IMR-90 (cell line): ENCODE measurements around the gene SIRT7. TPM values are rescaled to one million over a fixed set of nuclear protein-coding genes. Genes with fewer than 3 reads are reported as not detected.

Experiments used
- ATAC-seq: fragments of 200-7000 bp; cut with Tn5 transposase; 2 replicates; pipeline ENCODE4 v1.9.1; 2020; ENCODE audit warnings: low read depth, mild to moderate bottlenecking, moderate library complexity
- BruUV-seq: library from RNA; stranded (reverse); fragments of 400-500 nt; replicated peaks from 2 replicates; lab custom pipeline; 2021; lab: Mats Ljungman, UMichigan
- CTCF ChIA-PET: fragments of 300-600 bp; formaldehyde crosslinking; extraction: SDS; loops from one replicate; lab custom pipeline; 2021; ENCODE audit warnings: antibody characterized with exemption; lab: Yijun Ruan, JAX
- POLR2A ChIA-PET: fragments of 300-600 bp; sonication (Branson Sonifier 250); formaldehyde crosslinking; loops from one replicate; lab custom pipeline; 2022; ENCODE audit warnings: antibody characterized with exemption; ENCODE audit not compliant: unreplicated experiment; lab: Charles Lee
- DNase-seq: peaks from one replicate; pipeline ENCODE4 v3.0.0; 2013
- H2AFZ ChIP-seq: replicated peaks from 2 replicates; pipeline ENCODE3; 2013; ENCODE audit warnings: low read length, mild to moderate bottlenecking; ENCODE audit not compliant: poor library complexity
- H2AK5ac ChIP-seq: 2 replicates; pipeline ENCODE4 v1.6.1; 2013; ENCODE audit warnings: low read depth, low read length, inconsistent platforms
- H2AK9ac ChIP-seq: replicated peaks from 2 replicates; pipeline ENCODE3; 2013; ENCODE audit warnings: mild to moderate bottlenecking, low read depth, low read length, moderate library complexity; ENCODE audit not compliant: poor library complexity
- H2BK120ac ChIP-seq: 2 replicates; pipeline ENCODE4 v1.6.1; 2013; ENCODE audit warnings: low read depth, low read length, inconsistent platforms
- H2BK15ac ChIP-seq: 3 replicates; pipeline ENCODE4 v1.6.1; 2013; ENCODE audit warnings: low read depth, low read length, inconsistent platforms
- H2BK20ac ChIP-seq: 2 replicates; pipeline ENCODE4 v1.6.1; 2013; ENCODE audit warnings: low read depth, mild to moderate bottlenecking, inconsistent platforms, low read length, moderate library complexity
- H2BK5ac ChIP-seq: 2 replicates; pipeline ENCODE4 v1.6.1; 2013; ENCODE audit warnings: mild to moderate bottlenecking, low read depth, low read length, inconsistent platforms; ENCODE audit not compliant: poor library complexity, severe bottlenecking
- H3K14ac ChIP-seq: replicated peaks from 2 replicates; pipeline ENCODE4 v1.6.1; 2013; ENCODE audit warnings: low read depth, low read length, inconsistent platforms
- H3K18ac ChIP-seq: 2 replicates; pipeline ENCODE4 v1.6.1; 2013; ENCODE audit warnings: low read depth, low read length, control low read depth
- H3K23ac ChIP-seq: 2 replicates; pipeline ENCODE4 v1.6.1; 2013; ENCODE audit warnings: low read depth, low read length, inconsistent platforms
- H3K27ac ChIP-seq: 2 replicates; pipeline ENCODE4 v1.5.1; 2013; ENCODE audit warnings: mild to moderate bottlenecking, control low read depth, low read length; ENCODE audit not compliant: insufficient read depth
- H3K27me3 ChIP-seq: 2 replicates; pipeline ENCODE4 v1.6.1; 2013; ENCODE audit warnings: low read length; ENCODE audit not compliant: control insufficient read depth, insufficient read depth
- H3K36me3 ChIP-seq: 2 replicates; pipeline ENCODE4 v1.6.1; 2013; ENCODE audit warnings: low read length, mixed read lengths; ENCODE audit not compliant: control insufficient read depth, insufficient read depth
- H3K4ac ChIP-seq: 2 replicates; pipeline ENCODE4 v1.6.1; 2013; ENCODE audit warnings: low read depth, low read length, inconsistent platforms
- H3K4me1 ChIP-seq: 2 replicates; pipeline ENCODE4 v1.6.1; 2013; ENCODE audit warnings: low read length, mixed read lengths; ENCODE audit not compliant: control insufficient read depth, insufficient read depth
- H3K4me2 ChIP-seq: 2 replicates; pipeline ENCODE4 v1.6.1; 2013; ENCODE audit warnings: low read depth, mild to moderate bottlenecking, control low read depth, low read length, moderate library complexity
- H3K4me3 ChIP-seq: 2 replicates; pipeline ENCODE4 v1.5.1; 2013; ENCODE audit warnings: low read depth, mild to moderate bottlenecking, control low read depth, low read length, moderate library complexity; ENCODE audit not compliant: insufficient read depth
- H3K56ac ChIP-seq: 2 replicates; pipeline ENCODE4 v1.6.1; 2013; ENCODE audit warnings: low read length, inconsistent platforms; ENCODE audit not compliant: insufficient read depth; ENCODE audit errors: extremely low read depth
- H3K79me1 ChIP-seq, 2 experiments: 2 replicates each; pipeline ENCODE4 v1.6.1; 2013; ENCODE audit warnings: low read length in 2 of 2, inconsistent platforms in 1 of 2, low read depth in 1 of 2
- H3K9ac ChIP-seq: 2 replicates; pipeline ENCODE4 v1.6.1; 2013; ENCODE audit warnings: low read depth, low read length, control low read depth
- H3K9me1 ChIP-seq: 2 replicates; pipeline ENCODE4 v1.6.1; 2013; ENCODE audit warnings: low read length, inconsistent platforms; ENCODE audit not compliant: insufficient read depth
- H3K9me3 ChIP-seq: 2 replicates; pipeline ENCODE4 v1.6.1; 2013; ENCODE audit warnings: low read length; ENCODE audit not compliant: control insufficient read depth, insufficient read depth
- H4K20me1 ChIP-seq: 2 replicates; pipeline ENCODE4 v1.6.1; 2013; ENCODE audit warnings: low read length, inconsistent platforms; ENCODE audit not compliant: insufficient read depth
- H4K5ac ChIP-seq: 2 replicates; pipeline ENCODE4 v1.6.1; 2013; ENCODE audit warnings: mild to moderate bottlenecking, low read depth, low read length, control low read depth
- H4K8ac ChIP-seq, 2 experiments: 2 replicates each; pipeline ENCODE4 v1.6.1; 2013; ENCODE audit warnings: low read depth in 2 of 2, low read length in 2 of 2, control low read depth in 1 of 2, inconsistent platforms in 1 of 2
- H4K91ac ChIP-seq: 2 replicates; pipeline ENCODE4 v1.6.1; 2013; ENCODE audit warnings: low read depth, low read length, inconsistent platforms; ENCODE audit not compliant: insufficient read depth
- BHLHE40 ChIP-seq: fragments of 150-350 bp; IDR thresholded peaks from 2 replicates; pipeline ENCODE4 v1.6.1; 2016; ENCODE audit warnings: mild to moderate bottlenecking, low read depth, low read length
- CHD1 ChIP-seq: IDR thresholded peaks from 2 replicates; pipeline ENCODE4 v1.6.1; 2012; ENCODE audit warnings: low read depth, low read length, improper control_type of control experiment
- CTCF ChIP-seq: conservative IDR thresholded peaks from 2 replicates; pipeline ENCODE4 v1.5.1; 2012; ENCODE audit warnings: mild to moderate bottlenecking, low read depth, low read length, improper control_type of control experiment
- ELK1 ChIP-seq: fragments of 150-350 bp; IDR thresholded peaks from 2 replicates; pipeline ENCODE4 v1.6.1; 2016; ENCODE audit warnings: low read depth, mild to moderate bottlenecking, low read length, moderate library complexity, borderline replicate concordance
- FOS ChIP-seq: fragments of 150-350 bp; IDR thresholded peaks from 2 replicates; pipeline ENCODE4 v1.6.1; 2016; ENCODE audit warnings: low read depth, low read length
- MAFK ChIP-seq: IDR thresholded peaks from 2 replicates; pipeline ENCODE4 v1.6.1; 2012; ENCODE audit warnings: low read depth, low read length, improper control_type of control experiment
- MAZ ChIP-seq: IDR thresholded peaks from 2 replicates; pipeline ENCODE4 v1.6.1; 2012; ENCODE audit warnings: low read depth, mild to moderate bottlenecking, low read length, improper control_type of control experiment, moderate library complexity, borderline replicate concordance
- MXI1 ChIP-seq: IDR thresholded peaks from 2 replicates; pipeline ENCODE4 v1.6.1; 2012; ENCODE audit warnings: low read depth, mild to moderate bottlenecking, low read length, moderate library complexity, borderline replicate concordance
- NFE2L2 ChIP-seq: fragments of 150-350 bp; IDR thresholded peaks from 2 replicates; pipeline ENCODE4 v1.6.1; 2016; ENCODE audit warnings: low read depth, mild to moderate bottlenecking, low read length
- POLR2A ChIP-seq: IDR thresholded peaks from 2 replicates; pipeline ENCODE4 v1.6.1; 2012; ENCODE audit warnings: mild to moderate bottlenecking, low read depth, low read length
- RAD21 ChIP-seq: IDR thresholded peaks from 2 replicates; pipeline ENCODE4 v1.6.1; 2012; ENCODE audit warnings: low read length, improper control_type of control experiment
- RFX5 ChIP-seq: IDR thresholded peaks from 2 replicates; pipeline ENCODE4 v1.8.0; 2012; ENCODE audit warnings: low read depth, mild to moderate bottlenecking, low read length, moderate library complexity
- USF2 ChIP-seq: fragments of 150-350 bp; IDR thresholded peaks from 2 replicates; pipeline ENCODE4 v1.6.1; 2017; ENCODE audit warnings: mild to moderate bottlenecking, antibody characterized with exemption, low read length, low read depth
- WGBS, 2 experiments: methylation state at CpG; one replicate each; pipeline versions ENCODE4 v1.1.5 to v1.1.7; 2013; ENCODE audit warnings: missing lambda C conversion rate in 2 of 2; ENCODE audit not compliant: insufficient read length in 1 of 2; ENCODE audit errors: extremely low coverage in 2 of 2; 5-methylcytosine and 5-hydroxymethylcytosine counted together
- dilution Hi-C: fragments of 300-500 bp; cut with HindIII; formaldehyde crosslinking; loops from one replicate; pipeline ENCODE4 v1.14.3; 2018; ENCODE audit warnings: low sequenced_read_pairs; ENCODE audit not compliant: unreplicated experiment
- in situ Hi-C: fragments of 300-500 bp; cut with MboI; formaldehyde crosslinking; loops from 3 replicates; pipeline ENCODE4 v1.14.3; 2019; ENCODE audit warnings: low sequenced_read_pairs, inconsistent platforms, mixed read lengths
- intact Hi-C: fragments of 100-400 bp; cut with micrococcal nuclease; formaldehyde crosslinking; loops from 2 replicates; pipeline ENCODE4 v1.10.0; 2022
- polyA plus RNA-seq, 3 experiments: library from polyadenylated mRNA; depleted of rRNA; stranded (reverse); fragments of >200 nt; gene quantifications; 2 replicates each; pipeline ENCODE4 v1.2.3, GENCODE V29; 2012; ENCODE audit warnings: low replicate concordance in 1 of 3
- total RNA-seq: library from RNA; depleted of rRNA; stranded (reverse); fragments of >200 nt; gene quantifications from 2 replicates; pipeline ENCODE4 v1.2.3, GENCODE V29; 2012

Gene SIRT7
- total and polyA plus RNA-seq, 2 of the 4 experiments (the other 2 are of a cell fraction), result 14.5 to 19.8 TPM

GRCh38 chr17:81912441-81913309 lies 5.3 kb downstream of the SIRT7 start:
- H3K9ac ChIP-seq, result no peak overlapping the region
- no peak for TF ChIP-seq NFE2L2
- TF ChIP-seq MAZ, result no peak
- TF ChIP-seq ELK1, result no peak
- TF ChIP-seq RAD21, result no peak
- no peak for TF ChIP-seq CHD1
- TF ChIP-seq BHLHE40, result no peak
- no peak for TF ChIP-seq USF2
- no peak for TF ChIP-seq POLR2A
- TF ChIP-seq RFX5, result no peak
- no peak for TF ChIP-seq FOS
- no peak for TF ChIP-seq MAFK
- no peak for TF ChIP-seq CTCF
- no peak for TF ChIP-seq MXI1
- intact Hi-C loops, result no loop called here
- H3K79me1 ChIP-seq, result peaks cover 14 to 56% of the 10 kb centered on the region in 2 experiments
- H3K4ac ChIP-seq, result no peak overlapping the region
- no peak overlapping the region for H2BK15ac ChIP-seq
- H3K27ac ChIP-seq, result no peak overlapping the region
- H4K5ac ChIP-seq, result no peak overlapping the region
- H3K9me3 ChIP-seq, result no peaks in the 10 kb centered on the region
- no peak overlapping the region for H3K18ac ChIP-seq
- H2AK5ac ChIP-seq, result no peak overlapping the region
- dilution Hi-C loops, result no loop called here
- H3K4me2 ChIP-seq, result no peak overlapping the region
- no peak overlapping the region for H3K23ac ChIP-seq
- H4K20me1 ChIP-seq, result peaks cover 40% of the 10 kb centered on the region
- H3K27me3 ChIP-seq, result no peaks in the 10 kb centered on the region
- H2AK9ac ChIP-seq, result peak overlapping the region; percentile 9
- WGBS, 2 experiments, result 91% methylated on average over 12 of the region's 32 CpGs; no CpG with 5 or more reads in 1 of the 2 experiments
- H3K14ac ChIP-seq, result no peak overlapping the region
- H2BK20ac ChIP-seq, result no peak overlapping the region
- ChIA-PET CTCF (interaction anchor here (0.5 kb wide), 1 partner anchor 20 kb away, joined by 3 read pairs; no protein-coding TSS in a partner anchor), POLR2A (no interaction called here)
- DNase-seq (no peak), ATAC-seq (no peak)
- no peak overlapping the region for H3K4me3 ChIP-seq
- H2BK120ac ChIP-seq, result no peak overlapping the region
- no peak overlapping the region for H4K8ac ChIP-seq
- no peak overlapping the region for H2AFZ ChIP-seq
- BruUV-seq, result no TSS peak
- H3K9me1 ChIP-seq, result peaks cover 16% of the 10 kb centered on the region; the same call in 1 of the 2 replicates
- no peak overlapping the region for H4K91ac ChIP-seq
- in situ Hi-C loops, result no loop called here
- peaks cover 11% of the 10 kb centered on the region for H3K4me1 ChIP-seq
- no peak overlapping the region for H2BK5ac ChIP-seq
- H3K56ac ChIP-seq, result no peak overlapping the region
- peaks cover 44% of the 10 kb centered on the region for H3K36me3 ChIP-seq
